Endothelial cell of umbilical vein (primary cell): ENCODE results near the gene FYB1. TPM values are rescaled to one million over a fixed set of nuclear protein-coding genes. Genes with fewer than 3 reads are reported as not detected.

Experiments used
- BruUV-seq: library from RNA; stranded (reverse); fragments of 400-500 nt; replicated peaks from 2 replicates; lab custom pipeline; 2021; lab: Mats Ljungman, UMichigan
- CTCF ChIA-PET: fragments of 300-600, 350-600 bp; sonication (Branson Sonifier 250); formaldehyde crosslinking; loops from one replicate; lab custom pipeline; 2021; ENCODE audit warnings: antibody characterized with exemption, inconsistent platforms; lab: Charles Lee
- POLR2A ChIA-PET: fragments of 300-600, 350-600 bp; sonication (Branson Sonifier 250); formaldehyde crosslinking; loops from one replicate; lab custom pipeline; 2021; ENCODE audit warnings: antibody characterized with exemption, inconsistent platforms; lab: Charles Lee
- DNase-seq: peaks from one replicate; pipeline ENCODE4 v3.0.0-alpha.2; 2011; ENCODE audit warnings: low read depth, low spot score
- FAIRE-seq: peaks from 2 replicates; lab custom pipeline; 2011; peaks lifted over from hg19 to GRCh38; lab: Jason Lieb, UNC
- H2AFZ ChIP-seq: 2 replicates; pipeline ENCODE4 v1.6.0; 2012; ENCODE audit warnings: low read depth, low read length, control low read depth, inconsistent platforms
- H3K27ac ChIP-seq: 2 replicates; pipeline ENCODE4 v1.5.1; 2011; ENCODE audit warnings: low read depth, mild to moderate bottlenecking, control low read depth, low read length, moderate library complexity; ENCODE audit not compliant: insufficient read depth
- H3K27me3 ChIP-seq, 2 experiments: 2 replicates each; pipeline versions ENCODE4 v1.6.0 to v1.6.1; 2011; ENCODE audit warnings: low read length in 2 of 2, mixed read lengths in 1 of 2; ENCODE audit not compliant: control insufficient read depth in 2 of 2, insufficient read depth in 2 of 2
- H3K36me3 ChIP-seq, 2 experiments: 2 replicates in 1 of 2; 3 replicates in 1 of 2; pipeline ENCODE4 v1.5.1; 2011; ENCODE audit warnings: low read length in 2 of 2, mild to moderate bottlenecking in 1 of 2, moderate library complexity in 1 of 2; ENCODE audit not compliant: control insufficient read depth in 2 of 2, insufficient read depth in 2 of 2; ENCODE audit errors: extremely low read depth in 1 of 2
- H3K4me1 ChIP-seq: 3 replicates; pipeline ENCODE4 v1.5.1; 2011; ENCODE audit warnings: mild to moderate bottlenecking, low read length; ENCODE audit not compliant: control insufficient read depth, insufficient read depth; ENCODE audit errors: extremely low read depth
- H3K4me2 ChIP-seq: 2 replicates; pipeline ENCODE4 v1.6.1; 2011; ENCODE audit warnings: low read length, control low read depth, mixed read lengths; ENCODE audit not compliant: insufficient read depth
- H3K4me3 ChIP-seq, 3 experiments: fragments of 200-600 bp in 1 of 3; sonication (generic), shearing (Covaris generic) in 1 of 3; replicated peaks in 1 of 3; 2 replicates each; pipeline ENCODE4 v1.5.1; 2011 to 2016; ENCODE audit warnings: control low read depth in 3 of 3, low read length in 3 of 3, mild to moderate bottlenecking in 2 of 3, inconsistent platforms in 1 of 3, low read depth in 1 of 3, moderate library complexity in 1 of 3; ENCODE audit not compliant: insufficient read depth in 1 of 3
- H3K79me2 ChIP-seq: 2 replicates; pipeline ENCODE4 v1.6.0; 2012; ENCODE audit warnings: low read length, inconsistent platforms; ENCODE audit not compliant: control insufficient read depth, insufficient read depth
- H3K9ac ChIP-seq: replicated peaks from 2 replicates; pipeline ENCODE3; 2011; ENCODE audit warnings: low read length, control low read depth; ENCODE audit not compliant: insufficient read depth; ENCODE audit errors: extremely low read depth
- H3K9me1 ChIP-seq: replicated peaks from 3 replicates; pipeline ENCODE4 v1.6.0; 2011; ENCODE audit warnings: mild to moderate bottlenecking, low read length; ENCODE audit not compliant: control insufficient read depth, insufficient read depth; ENCODE audit errors: extremely low read depth
- H3K9me3 ChIP-seq: replicated peaks from 2 replicates; pipeline ENCODE4 v1.5.1; 2012; ENCODE audit warnings: low read length, inconsistent platforms; ENCODE audit not compliant: control insufficient read depth, insufficient read depth
- H4K20me1 ChIP-seq: replicated peaks from 2 replicates; pipeline ENCODE3; 2011; ENCODE audit warnings: mild to moderate bottlenecking, low read length; ENCODE audit not compliant: control insufficient read depth, insufficient read depth; ENCODE audit errors: extremely low read depth
- FOS ChIP-seq: IDR thresholded peaks from 2 replicates; pipeline ENCODE4 v1.6.1; 2011; ENCODE audit warnings: mild to moderate bottlenecking, low read length, moderate library complexity, borderline replicate concordance; ENCODE audit not compliant: insufficient read depth
- GATA2 ChIP-seq: IDR thresholded peaks from 2 replicates; pipeline ENCODE4 v1.7.0; 2011; ENCODE audit warnings: low read depth, mild to moderate bottlenecking, moderate library complexity, mixed read lengths, low read length; ENCODE audit not compliant: insufficient read length, insufficient read depth
- POLR2A ChIP-seq: IDR thresholded peaks from 2 replicates; pipeline ENCODE4 v1.6.1; 2012; ENCODE audit warnings: low read depth, mild to moderate bottlenecking, control low read depth, low read length
- POLR2AphosphoS5 ChIP-seq: IDR thresholded peaks from 2 replicates; pipeline ENCODE4 v1.6.1; 2012; ENCODE audit warnings: low read depth, mild to moderate bottlenecking, control low read depth, low read length, moderate library complexity; ENCODE audit not compliant: insufficient read depth
- dilution Hi-C: fragments of 300-500 bp; cut with MboI; formaldehyde crosslinking; loops from one replicate; pipeline ENCODE4 v1.15.0; 2019; ENCODE audit warnings: low sequenced_read_pairs; ENCODE audit not compliant: extremely low pct_ligation_motif_present
- intact Hi-C: fragments of 100-400 bp; cut with micrococcal nuclease; formaldehyde crosslinking; loops from one replicate; pipeline ENCODE4 v1.10.0; 2022
- polyA plus RNA-seq, 4 experiments: library from polyadenylated mRNA; depleted of rRNA in 3 of 4; stranded (reverse) in 3 of 4; unstranded in 1 of 4; fragments of >200 nt; gene quantifications; 2 replicates each; pipeline versions ENCODE4 v1.2.1 to v1.2.3, GENCODE V29; 2011 to 2012; ENCODE audit warnings: missing spikeins in 1 of 4
- total RNA-seq: library from RNA; stranded (reverse); gene quantifications from 2 replicates; pipeline ENCODE4 v1.2.3, GENCODE V29; 2021
- TF ChIP-seq, protein P1 (sequence below), 2 donors: IDR thresholded peaks; 1 replicate in 1 of 2; 2 replicates in 1 of 2; pipeline ENCODE4 v1.5.1; 2011; ENCODE audit warnings: low read length in 2 of 2, mild to moderate bottlenecking in 2 of 2, moderate library complexity in 2 of 2, control low read depth in 1 of 2, inconsistent platforms in 1 of 2, low read depth in 1 of 2; ENCODE audit not compliant: insufficient read depth in 1 of 2; ENCODE audit errors: extremely low read depth in 1 of 2

FYB1 gene
- total and polyA plus RNA-seq, 2 donors (not counting 3 experiments of a cell fraction or from before 2014, with no cell fraction given): 0.44 TPM; not detected in 1

DNA sequence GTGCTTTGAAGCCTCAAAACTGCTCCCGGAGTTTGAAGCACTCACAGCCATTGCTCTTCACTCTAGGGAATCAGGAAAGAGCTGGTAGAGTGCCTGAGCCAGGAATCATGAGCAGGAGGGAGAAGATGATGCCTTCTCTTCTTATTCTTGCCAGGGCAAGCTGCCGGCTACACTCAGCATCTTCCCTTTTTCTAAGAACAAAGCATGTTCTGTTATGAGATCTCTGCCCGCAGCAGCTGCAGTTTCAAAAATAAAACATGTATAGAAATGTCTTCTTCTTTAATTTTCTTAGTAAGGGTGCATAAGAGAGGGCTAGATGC lies 87.3 kb downstream of the FYB1 start:
- dilution Hi-C loops: no loop called here
- no peaks in the 10 kb centered on the region for H3K36me3 ChIP-seq
- H3K27ac ChIP-seq: no peak overlapping the region
- H3K4me2 ChIP-seq: no peak overlapping the region
- no peak overlapping the region for H3K4me3 ChIP-seq
- H3K9ac ChIP-seq: no peak overlapping the region
- intact Hi-C loops: no loop called here
- no peaks in the 10 kb centered on the region for H3K9me3 ChIP-seq
- no peaks in the 10 kb centered on the region for H3K27me3 ChIP-seq
- no peak overlapping the region for H2AFZ ChIP-seq
- no peaks in the 10 kb centered on the region for H3K79me2 ChIP-seq
- H4K20me1 ChIP-seq: no peaks in the 10 kb centered on the region
- no TSS peak for BruUV-seq
- CTCF ChIA-PET: interaction anchor here (0.9 to 1.5 kb wide), 3 partner anchors 12 to 14 kb away, joined by 3 to 6 read pairs (median 3); no protein-coding TSS in a partner anchor
- H3K9me1 ChIP-seq: no peaks in the 10 kb centered on the region
- no peak for FAIRE-seq
- TF ChIP-seq GATA2 (no peak), POLR2AphosphoS5 (no peak), POLR2A (no peak), FOS (no peak)
- TF ChIP-seq, protein P1, sequence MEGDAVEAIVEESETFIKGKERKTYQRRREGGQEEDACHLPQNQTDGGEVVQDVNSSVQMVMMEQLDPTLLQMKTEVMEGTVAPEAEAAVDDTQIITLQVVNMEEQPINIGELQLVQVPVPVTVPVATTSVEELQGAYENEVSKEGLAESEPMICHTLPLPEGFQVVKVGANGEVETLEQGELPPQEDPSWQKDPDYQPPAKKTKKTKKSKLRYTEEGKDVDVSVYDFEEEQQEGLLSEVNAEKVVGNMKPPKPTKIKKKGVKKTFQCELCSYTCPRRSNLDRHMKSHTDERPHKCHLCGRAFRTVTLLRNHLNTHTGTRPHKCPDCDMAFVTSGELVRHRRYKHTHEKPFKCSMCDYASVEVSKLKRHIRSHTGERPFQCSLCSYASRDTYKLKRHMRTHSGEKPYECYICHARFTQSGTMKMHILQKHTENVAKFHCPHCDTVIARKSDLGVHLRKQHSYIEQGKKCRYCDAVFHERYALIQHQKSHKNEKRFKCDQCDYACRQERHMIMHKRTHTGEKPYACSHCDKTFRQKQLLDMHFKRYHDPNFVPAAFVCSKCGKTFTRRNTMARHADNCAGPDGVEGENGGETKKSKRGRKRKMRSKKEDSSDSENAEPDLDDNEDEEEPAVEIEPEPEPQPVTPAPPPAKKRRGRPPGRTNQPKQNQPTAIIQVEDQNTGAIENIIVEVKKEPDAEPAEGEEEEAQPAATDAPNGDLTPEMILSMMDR (IDR thresholded peaks at IDR 0.05; ENCODE audit: extremely low read depth in 1 of 2, insufficient read depth in 1 of 2, low read depth in 1 of 2, low read length in 2 of 2): no peak
- POLR2A ChIA-PET: no interaction called here
- no peaks in the 10 kb centered on the region for H3K4me1 ChIP-seq
- no peak for DNase-seq
